Tibial nerve (tissue), 3 donors: ENCODE measurements around the gene ADGRF5.

Source experiments
- POLR2A ChIP-seq, 2 donors: fragments of 450-650 bp; IDR thresholded peaks; one replicate each; pipeline ENCODE4 v1.6.1; 2017; ENCODE audit warnings: antibody characterized with exemption in 2 of 2, mild to moderate bottlenecking in 2 of 2, moderate library complexity in 2 of 2
- TF ChIP-seq, protein P1 (sequence below), 5 experiments: fragments of 200-600 bp in 3 of 5; fragments of 450-650 bp in 2 of 5; sonication (generic) in 3 of 5; IDR thresholded peaks; one replicate each; pipeline ENCODE4 v1.5.1; 2016 to 2019; ENCODE audit warnings: antibody characterized with exemption in 5 of 5, mild to moderate bottlenecking in 3 of 5, moderate library complexity in 2 of 5

DNA sequence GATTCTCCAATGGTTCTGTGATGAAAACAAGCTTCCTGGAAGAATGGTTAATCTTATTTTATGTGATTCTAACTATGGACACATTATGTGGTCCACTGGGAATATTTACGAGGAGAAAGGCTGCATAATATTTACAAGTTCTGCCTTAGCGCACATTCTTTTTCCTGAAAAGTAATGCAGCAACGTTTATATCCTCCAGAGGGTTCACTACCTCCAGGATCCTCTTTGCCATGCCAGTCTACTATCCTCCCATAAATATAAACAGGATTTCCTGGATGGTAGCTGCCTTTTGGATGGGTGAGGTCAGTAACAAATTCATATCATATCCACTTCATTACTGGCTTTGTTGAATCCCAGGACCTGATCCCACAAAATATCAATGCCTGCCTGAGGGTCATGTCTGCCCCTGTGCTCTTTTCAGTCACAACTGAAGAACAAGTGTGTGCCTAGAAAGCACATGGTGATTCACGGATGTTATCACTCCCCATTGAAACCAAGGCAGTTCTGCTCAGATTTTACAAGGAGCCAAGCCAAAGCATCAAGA, 30.4 kb downstream of the ADGRF5 start:
- TF ChIP-seq, protein P1, sequence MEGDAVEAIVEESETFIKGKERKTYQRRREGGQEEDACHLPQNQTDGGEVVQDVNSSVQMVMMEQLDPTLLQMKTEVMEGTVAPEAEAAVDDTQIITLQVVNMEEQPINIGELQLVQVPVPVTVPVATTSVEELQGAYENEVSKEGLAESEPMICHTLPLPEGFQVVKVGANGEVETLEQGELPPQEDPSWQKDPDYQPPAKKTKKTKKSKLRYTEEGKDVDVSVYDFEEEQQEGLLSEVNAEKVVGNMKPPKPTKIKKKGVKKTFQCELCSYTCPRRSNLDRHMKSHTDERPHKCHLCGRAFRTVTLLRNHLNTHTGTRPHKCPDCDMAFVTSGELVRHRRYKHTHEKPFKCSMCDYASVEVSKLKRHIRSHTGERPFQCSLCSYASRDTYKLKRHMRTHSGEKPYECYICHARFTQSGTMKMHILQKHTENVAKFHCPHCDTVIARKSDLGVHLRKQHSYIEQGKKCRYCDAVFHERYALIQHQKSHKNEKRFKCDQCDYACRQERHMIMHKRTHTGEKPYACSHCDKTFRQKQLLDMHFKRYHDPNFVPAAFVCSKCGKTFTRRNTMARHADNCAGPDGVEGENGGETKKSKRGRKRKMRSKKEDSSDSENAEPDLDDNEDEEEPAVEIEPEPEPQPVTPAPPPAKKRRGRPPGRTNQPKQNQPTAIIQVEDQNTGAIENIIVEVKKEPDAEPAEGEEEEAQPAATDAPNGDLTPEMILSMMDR (IDR thresholded peaks at IDR 0.05) = no peak
- no peak for TF ChIP-seq POLR2A (IDR thresholded peaks at IDR 0.05)
